Measurements from ENCODE around the gene DSCAM.
"Not testable (repeated sequence)": the region's sequence is repeated elsewhere in the genome, so short reads cannot be mapped to it uniquely, and the experiment has no call there.

DSCAM gene, protein sequence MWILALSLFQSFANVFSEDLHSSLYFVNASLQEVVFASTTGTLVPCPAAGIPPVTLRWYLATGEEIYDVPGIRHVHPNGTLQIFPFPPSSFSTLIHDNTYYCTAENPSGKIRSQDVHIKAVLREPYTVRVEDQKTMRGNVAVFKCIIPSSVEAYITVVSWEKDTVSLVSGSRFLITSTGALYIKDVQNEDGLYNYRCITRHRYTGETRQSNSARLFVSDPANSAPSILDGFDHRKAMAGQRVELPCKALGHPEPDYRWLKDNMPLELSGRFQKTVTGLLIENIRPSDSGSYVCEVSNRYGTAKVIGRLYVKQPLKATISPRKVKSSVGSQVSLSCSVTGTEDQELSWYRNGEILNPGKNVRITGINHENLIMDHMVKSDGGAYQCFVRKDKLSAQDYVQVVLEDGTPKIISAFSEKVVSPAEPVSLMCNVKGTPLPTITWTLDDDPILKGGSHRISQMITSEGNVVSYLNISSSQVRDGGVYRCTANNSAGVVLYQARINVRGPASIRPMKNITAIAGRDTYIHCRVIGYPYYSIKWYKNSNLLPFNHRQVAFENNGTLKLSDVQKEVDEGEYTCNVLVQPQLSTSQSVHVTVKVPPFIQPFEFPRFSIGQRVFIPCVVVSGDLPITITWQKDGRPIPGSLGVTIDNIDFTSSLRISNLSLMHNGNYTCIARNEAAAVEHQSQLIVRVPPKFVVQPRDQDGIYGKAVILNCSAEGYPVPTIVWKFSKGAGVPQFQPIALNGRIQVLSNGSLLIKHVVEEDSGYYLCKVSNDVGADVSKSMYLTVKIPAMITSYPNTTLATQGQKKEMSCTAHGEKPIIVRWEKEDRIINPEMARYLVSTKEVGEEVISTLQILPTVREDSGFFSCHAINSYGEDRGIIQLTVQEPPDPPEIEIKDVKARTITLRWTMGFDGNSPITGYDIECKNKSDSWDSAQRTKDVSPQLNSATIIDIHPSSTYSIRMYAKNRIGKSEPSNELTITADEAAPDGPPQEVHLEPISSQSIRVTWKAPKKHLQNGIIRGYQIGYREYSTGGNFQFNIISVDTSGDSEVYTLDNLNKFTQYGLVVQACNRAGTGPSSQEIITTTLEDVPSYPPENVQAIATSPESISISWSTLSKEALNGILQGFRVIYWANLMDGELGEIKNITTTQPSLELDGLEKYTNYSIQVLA (N-terminal part only)

DNA sequence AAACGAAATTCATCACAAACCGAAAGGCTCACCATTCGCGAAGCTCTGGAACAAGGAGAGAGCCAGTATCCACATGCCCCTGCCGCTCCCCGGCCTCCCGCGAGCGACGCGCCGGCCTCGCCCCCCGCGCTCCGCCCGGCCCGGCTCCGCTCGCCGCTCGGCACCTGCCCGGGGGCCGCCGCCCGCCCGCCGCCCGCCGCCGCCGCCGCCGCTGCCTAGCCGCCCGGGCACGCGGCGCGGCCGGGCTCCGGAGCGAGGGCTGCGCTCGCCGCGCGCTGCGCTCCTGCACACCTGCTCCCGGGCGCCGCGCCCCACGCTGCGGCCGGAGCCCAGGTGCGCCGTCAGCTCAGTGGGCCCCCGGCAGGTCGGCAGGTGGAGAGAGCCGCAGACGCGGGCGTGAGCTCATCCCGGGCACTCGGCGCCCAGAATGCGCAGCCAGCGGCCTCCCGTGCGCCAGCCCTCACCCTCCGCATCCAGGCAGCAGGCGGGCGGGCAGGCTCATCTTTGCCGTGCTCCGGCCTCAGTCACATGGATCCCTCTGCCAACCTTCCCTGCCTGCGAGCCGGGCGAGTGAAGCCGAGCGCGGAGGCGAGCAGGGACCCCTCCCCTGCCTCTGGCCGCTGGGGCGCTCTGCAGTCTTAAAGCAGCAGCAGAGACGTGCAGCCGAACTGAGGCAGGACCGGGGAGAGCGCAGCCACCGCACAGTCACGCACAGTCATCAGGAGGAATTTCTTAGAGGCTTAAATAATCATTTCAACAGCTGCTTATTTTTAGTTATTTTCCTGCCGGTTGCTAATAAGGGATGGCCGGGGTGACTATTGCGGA lies at the start of gene DSCAM:
DSCAM (minus strand) TSS at position 572 of the 825 bp plus-strand sequence; CDS start at position 75, 497 bp downstream.
- peak in 16 of 56 donors; percentile 11 to 52 (median 25) for DNase-seq

DNA sequence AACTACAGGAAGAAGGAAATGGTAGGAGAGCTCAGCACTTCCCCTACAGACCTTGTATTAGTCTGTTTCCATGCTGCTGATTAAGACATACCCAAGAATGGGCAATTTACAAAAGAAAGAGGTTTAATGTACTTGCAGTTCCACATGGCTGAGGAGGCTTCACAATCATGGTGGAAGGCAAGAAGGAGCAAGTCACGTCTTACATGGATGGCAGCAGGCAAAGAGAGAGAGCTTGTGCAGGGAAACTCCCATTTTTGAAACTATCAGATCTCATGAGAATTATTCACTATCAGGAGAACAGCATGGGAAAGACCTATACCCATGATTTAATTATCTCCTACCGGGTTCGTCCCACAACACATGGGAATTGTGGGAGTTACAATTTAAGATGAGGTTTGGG lies 48.7 kb upstream of the DSCAM start:
- not testable (repeated sequence) for DNase-seq

DNA sequence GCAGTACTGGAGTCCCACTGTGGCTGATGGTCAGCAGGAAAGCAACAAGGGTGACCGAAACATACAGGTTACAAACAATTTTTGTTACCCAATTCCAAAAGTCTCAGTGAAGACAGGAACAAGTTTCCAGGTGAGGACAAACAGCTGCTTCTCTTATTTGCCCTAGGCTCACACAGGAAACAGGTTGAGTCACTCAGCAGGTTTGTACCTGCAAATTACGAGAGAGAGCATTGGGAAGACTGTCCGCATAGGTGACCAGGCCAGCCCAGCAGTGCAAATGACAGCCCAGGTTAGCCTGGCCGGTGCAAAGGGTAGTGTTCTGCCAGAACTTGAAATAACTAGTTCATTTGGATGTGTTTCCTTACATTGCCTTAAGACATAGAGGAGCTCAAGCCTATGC lies 40.0 kb upstream of the DSCAM start:
- no peak for DNase-seq

DNA sequence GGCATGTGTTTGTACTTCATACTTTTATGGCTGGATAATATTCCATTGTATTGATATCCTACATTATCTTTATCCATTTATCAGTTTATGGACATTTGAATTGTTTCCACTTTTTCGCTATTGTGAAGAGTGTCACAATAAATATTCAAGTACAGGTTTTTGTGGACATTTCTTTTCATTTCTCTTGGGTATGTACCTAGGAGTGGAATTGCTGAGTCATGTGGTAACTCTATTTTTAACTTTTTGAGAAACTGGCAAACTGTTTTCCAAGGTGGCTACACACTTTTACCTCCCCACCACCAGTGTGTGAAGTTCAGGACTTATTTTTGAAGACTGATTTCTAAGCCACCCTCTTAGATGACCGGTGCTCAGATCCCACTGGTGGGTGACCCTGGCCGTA lies 39.0 kb upstream of the DSCAM start:
- DNase-seq, result no peak

DNA sequence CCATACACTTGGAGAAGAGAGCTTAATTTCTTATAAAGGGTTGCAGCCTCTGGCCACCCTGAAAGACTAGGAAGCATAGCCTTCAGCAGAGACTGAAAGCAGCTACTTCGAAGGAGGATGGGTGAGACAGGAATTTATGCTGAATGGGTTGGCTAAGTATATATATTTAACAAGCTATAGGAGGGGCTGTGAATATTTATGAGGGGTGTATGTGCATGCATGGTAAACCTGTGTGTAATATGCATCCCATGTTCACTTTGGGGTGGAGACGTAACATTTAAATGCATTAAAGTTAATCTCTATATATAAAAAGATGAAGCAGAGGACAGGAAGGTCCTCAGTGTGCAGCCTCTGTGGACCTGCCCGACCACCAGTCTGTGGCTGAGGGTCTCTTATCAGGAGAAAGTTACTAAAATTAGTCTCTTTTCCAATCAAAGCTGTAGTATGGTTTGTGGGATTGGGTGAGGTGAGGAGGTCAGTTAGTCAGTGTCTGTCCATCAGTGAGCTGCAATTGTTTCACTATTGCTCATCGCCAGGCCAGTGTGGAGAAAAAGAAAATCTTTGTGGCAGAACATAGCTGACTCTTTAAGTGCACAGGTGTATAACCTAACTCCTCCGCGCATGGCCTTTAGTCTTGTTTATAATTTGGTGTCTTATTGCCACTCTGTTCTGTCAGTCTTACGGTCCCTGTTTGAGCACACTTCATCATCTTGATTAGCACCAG lies 35.4 kb upstream of the DSCAM start:
- no peak for DNase-seq

DNA sequence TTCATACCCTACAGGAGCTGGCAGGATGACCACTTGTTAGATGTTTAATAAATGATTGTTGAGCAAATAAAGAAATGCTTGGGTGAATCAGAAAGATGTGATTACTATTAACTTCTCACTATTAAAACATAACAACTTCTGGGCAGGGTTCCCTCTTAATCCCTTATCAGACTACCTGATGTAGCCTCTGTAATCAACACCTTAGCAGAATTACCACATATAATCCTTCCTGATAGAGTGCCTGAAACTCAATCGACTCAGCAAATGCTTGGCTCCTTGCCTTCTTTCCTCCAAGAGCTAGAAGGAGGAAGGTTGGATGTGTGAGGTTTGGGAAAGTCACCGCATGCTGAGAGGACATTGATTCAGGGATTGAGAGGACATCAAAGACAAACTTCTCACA lies 34.8 kb upstream of the DSCAM start:
- no peak for DNase-seq

DNA sequence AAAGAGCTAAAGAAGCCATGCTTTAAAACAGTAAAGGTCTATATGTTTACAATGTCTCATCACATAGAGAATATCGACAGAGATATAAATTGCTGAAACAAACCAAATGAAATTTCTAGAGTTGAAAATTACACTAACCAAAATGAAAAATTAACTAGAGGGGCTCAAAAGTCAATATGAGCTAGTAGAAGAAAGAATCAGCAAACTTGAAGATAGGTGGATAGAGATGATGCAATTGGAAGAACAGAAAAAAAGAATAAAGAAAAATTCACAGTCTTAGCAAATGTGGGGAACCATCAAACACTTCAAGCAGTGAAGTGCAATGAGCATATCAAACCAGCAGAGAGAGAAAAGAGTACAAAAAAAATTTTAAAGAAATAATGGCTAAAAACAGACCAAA lies 24.1 kb upstream of the DSCAM start:
- no peak for DNase-seq

DNA sequence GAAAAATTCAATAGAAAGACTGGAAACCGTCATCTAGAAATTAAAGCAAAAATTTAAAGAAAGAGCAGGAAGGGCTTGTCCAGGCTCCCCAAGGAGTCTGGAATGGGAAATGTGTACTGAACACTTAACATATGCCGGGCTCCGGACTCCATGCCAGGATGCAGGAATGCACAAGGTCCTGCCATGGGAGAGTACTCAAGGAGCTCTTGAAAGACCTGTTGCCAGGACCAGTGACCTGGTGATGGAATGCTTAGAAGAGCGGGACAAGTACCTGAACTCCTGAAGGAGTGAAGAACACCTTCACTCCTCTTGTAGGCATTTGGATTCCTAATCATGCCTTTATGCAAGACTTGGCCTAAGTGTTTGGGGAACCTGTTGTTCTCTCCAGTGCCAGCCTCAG lies 16.9 kb upstream of the DSCAM start:
- DNase-seq, result no peak

DNA sequence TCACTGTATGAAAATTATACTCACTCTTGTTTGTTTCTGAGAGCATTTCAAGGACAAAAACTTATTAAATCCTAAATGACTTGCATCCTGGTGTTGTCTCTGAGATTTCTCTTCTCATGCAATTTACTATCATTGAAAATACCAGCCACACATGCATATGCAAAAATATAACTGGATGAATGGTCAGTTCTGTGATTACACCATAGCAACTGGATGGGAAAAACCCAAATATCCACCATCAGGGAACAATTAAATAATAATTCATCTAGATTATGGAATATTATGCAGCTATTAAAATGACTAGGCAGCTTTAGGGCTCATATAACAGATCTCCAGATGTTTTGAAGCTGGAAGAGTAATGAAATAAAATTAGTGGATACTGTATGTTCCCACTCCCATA lies 11.6 kb upstream of the DSCAM start:
- no peak for DNase-seq

DNA sequence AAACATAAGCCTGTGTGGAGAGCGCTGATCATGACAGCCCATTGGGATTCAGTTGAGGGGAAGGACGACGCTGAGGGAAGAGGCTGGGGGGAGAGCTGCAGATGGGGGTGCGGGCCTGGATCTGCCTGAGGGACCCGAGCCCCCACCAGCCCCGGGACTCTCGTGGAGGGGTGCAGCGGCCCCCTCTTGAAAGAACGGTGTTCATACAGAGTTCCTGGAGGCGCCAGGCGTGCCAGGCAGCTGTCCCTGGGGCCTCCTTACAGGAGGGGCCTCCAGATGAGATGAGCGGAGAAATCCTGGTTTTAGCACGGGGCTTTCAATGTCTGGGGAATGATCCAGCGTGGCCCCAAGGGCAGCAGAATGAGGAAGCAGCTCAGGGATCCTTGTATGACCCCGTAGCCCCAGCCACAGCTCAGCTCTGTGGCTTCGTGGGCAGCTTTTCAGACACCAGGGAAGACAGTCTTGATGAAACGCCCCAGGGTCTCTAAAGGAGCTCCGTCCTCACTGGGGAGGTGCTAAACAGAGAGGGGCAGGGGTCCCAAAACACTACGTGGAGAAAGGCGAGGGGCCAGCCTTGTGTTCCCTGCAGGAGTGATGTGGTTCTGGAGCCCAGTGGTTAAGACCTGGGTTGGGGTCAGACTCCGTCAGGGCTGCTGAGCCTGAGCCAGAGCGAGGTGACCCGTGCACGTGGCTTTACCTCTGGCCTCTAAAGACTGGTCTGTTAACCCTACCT lies 7.2 kb upstream of the DSCAM start:
- no peak for DNase-seq

DNA sequence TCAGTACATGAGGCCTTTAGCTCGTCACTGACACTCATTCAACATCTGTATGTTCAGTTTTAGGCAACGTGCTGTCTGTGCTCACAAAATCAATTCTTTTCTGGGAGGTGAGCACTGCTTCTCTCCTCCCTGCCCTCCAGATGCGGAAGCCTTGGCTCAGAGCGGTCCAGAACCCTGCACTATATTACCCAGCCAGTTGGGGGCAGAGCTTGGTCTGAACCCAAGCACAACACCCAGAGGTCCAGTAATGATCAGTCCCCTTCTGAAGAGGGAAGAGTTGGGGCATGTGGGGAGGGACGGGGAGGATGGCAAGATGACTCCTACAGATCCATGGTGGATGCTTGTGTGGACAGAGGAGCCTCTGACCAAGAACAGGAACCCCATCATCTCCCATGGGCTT lies 5.6 kb upstream of the DSCAM start:
- DNase-seq, result no peak

DNA sequence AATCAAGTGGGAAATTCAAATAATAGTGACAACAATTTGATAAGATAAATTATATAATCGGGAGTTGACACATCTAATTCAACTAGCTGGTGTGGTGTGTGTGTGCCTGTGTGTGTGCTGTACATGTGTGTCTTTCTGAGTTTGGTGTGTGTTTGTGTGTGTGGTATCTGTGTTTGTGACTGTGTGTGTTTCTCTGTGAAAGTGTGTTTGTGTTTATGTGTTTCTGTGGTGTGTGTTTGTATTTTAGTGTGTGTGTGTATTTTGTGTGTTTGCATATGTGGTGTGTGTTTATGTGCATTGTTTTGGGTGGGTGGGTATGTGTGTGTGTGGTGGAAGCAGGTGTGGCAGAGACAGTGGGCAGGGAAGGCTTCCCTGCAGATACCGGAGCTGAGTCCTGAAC lies 4.8 kb upstream of the DSCAM start:
- DNase-seq, result no peak

DNA sequence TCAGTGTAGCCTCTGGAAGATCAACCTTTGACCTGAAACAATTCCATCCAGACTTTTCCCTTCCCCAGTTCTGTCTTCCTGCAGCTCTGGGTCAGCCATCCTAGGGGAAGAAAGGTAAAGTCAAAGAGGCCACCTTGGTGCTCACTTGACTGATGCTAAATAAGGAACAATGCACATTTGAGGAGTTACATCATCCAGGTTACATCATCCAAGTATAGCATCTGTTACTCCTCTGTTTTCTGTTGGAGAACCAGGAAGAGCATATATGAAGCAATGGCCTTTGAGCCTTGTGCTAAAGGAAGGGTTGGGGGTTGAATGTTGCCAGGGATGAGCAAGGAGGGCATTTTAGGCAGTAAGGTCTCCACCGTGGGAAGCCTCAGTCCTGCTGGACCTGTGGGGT lies 3.1 kb upstream of the DSCAM start:
- DNase-seq, result no peak

DNA sequence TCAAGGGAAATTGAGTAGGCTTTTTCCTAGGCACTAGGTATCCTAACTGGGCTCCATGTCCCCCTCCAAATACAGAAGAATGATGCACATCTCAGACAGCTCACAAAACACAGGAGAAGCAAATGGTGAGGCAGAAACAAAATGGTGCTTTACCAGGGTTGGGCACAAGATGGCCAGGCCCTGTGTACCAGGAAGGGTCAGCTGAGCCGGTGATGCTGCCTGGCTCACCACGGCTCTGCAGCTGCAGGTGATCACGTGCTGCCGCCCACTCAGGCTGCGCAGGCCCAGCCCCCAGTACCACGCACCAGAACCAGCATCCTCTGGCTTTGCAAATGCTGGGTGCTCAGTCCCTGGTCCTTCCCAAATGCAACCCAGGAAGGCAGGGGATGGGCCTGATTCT lies 993 bp upstream of the DSCAM start:
- DNase-seq, result peak in 11 of 56 donors; percentile 6 to 39 (median 16)

DNA sequence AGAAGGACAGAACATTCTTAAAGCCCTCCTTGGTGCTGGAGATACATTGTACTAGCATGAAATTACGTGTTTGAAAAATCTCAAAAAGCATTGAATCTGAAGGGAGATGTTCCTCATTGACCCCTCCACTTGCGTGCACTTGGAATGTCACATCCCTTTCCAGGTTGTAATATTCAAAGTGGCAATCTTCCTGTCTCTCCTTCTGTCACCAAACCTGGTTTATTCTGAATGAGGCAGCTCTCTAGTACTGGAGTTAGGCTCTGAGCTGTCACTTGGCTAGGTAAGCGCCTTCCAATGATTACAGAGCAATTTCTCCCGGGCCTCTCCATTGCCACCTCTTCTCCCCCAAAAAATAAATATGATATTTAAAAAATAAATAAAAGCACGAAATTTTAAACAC lies 855 bp downstream of the DSCAM start:
- no peak for DNase-seq

DNA sequence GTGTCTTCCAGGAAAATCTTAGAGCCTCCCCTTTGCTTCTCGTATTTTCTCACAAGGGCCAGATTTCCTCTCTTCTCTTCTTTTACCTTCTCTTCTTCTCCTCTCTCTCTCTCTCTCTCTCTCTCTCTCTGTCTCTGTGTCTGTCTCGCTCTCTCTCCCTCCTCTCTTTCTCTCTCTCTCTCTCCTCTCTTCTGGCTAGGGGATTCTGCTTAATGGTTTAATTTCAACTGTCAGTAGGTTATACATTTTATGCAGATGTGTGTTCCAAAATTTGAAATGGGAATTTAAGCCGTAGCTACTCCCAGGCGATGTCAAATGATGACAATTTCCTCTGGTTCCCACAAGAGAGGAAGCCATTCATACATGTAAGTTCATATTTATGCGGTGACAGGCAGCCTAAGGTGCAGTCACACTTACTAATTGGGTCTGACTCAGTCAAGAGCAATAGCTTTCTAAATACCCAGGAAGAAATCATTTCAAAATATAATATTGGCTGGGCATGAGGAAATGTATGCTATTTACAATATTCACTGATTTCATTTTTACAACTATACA lies 1.4 kb downstream of the DSCAM start:
- DNase-seq, result no peak

DNA sequence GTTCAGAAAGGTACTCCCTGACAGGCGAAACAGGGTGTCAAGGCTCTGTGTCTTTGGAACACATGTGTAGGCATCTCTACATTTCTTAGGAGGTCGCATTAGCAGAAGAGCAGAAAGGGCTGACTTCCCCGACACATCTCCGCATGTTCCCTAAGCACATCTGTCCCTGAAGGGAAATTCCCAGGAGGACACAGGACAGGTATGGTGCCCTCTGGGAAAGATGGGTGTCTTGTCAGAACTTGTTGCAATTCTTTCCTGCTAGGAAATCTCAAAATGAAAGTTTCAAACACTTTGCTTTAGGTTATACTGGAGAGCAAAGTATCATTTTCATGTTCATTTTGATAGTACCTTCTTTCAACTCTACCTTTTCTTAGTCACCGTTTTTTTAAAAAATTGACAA lies 2.0 kb downstream of the DSCAM start:
- no peak for DNase-seq

DNA sequence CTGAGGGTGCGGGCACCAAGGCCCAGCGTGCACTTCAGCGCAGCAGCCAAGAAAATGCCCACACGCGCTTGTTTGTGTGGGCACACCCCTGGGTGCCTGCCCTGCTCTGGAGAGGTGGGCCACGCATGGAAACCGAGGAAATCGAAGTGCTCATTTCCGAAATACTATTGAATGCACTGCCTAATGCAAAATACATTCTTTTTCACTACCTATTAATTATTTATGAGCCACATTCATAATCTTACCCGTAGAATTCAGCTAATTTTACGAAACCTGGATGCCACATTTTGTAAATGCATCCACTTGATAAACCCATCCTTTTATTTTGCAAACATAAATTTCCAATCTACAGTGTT lies 4.8 kb downstream of the DSCAM start:
- no peak for DNase-seq

DNA sequence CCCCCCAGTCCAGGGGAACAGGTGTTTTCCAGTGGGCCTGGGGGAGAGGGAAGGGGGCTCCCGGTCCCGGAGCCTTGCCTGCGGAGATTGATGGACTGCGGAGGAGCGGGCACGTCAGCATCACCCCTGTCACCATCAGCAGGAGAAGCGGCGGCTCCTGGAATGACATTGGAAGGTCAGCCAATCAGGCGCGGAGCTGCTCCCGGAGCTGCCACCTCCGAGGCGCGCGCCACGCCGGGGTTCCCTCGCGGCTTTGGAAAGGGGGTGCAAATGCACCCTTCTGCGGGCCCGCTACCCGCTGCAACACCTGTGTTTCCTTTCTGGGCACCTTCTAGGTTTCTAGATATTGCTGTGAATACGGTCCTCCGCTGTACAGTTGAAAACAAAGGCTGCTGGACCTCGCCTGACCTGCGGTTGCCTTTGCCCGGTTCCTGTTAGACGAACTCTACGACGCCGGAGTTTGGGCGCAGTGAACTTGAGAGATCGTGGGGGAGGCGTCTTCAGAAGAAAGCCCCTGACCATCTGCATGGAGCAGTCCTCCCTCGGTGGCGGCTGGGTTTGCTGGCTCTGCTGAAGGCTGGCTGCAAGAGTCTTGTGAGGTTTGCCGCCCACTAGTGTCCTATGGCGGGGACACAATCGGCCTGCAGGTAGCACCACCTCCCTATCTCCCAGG lies 5.3 kb downstream of the DSCAM start:
- DNase-seq, result peak in 46 of 56 donors; percentile 10 to 77 (median 40)
